HCT116 (cell line): ENCODE data around the gene NR5A2. TPM values are rescaled to one million over a fixed set of nuclear protein-coding genes. Genes with fewer than 3 reads are reported as not detected.

Experiments
- ATAC-seq: fragments of 200-7000 bp; cut with Tn5 transposase; 2 replicates; pipeline ENCODE4 v1.9.1; 2020; ENCODE audit warnings: mild to moderate bottlenecking, moderate library complexity
- BruUV-seq: library from RNA; stranded (reverse); fragments of 400-500 nt; replicated peaks from 2 replicates; lab custom pipeline; 2021; lab: Mats Ljungman, UMichigan
- CTCF ChIA-PET: fragments of 300-600 bp; sonication (Branson Sonifier 250); formaldehyde crosslinking; loops from one replicate; lab custom pipeline; 2021; ENCODE audit warnings: antibody characterized with exemption; lab: Charles Lee
- POLR2A ChIA-PET: fragments of 300-600, 350-600 bp; sonication (Branson Sonifier 250); formaldehyde crosslinking; loops from one replicate; lab custom pipeline; 2021; ENCODE audit warnings: antibody characterized with exemption; lab: Charles Lee
- RAD21 ChIA-PET, 2 experiments: fragments of 300-600 bp; sonication (Branson Sonifier 250); formaldehyde crosslinking; loops; one replicate each; lab custom pipeline; 2023; ENCODE audit warnings: low total read pairs in 2 of 2; ENCODE audit not compliant: uncharacterized antibody in 2 of 2, unreplicated experiment in 2 of 2, low non-redundant PET in 1 of 2; lab: Charles Lee
- DNase-seq: peaks from one replicate; pipeline ENCODE4 v3.0.0-alpha.2; 2010; ENCODE audit warnings: low read depth, low spot score
- H2AFZ ChIP-seq: fragments of 200-600 bp; shearing (Covaris generic), sonication (generic); 2 replicates; pipeline ENCODE4 v1.6.1; 2017; ENCODE audit warnings: low read depth, mixed run types, mixed read lengths, antibody characterized with exemption, low read length; ENCODE audit not compliant: poor library complexity, severe bottlenecking
- H3K27ac ChIP-seq: 2 replicates; pipeline ENCODE4 v1.5.1; 2012; ENCODE audit warnings: low read depth, low read length
- H3K27me3 ChIP-seq: fragments of 200-600 bp; sonication (generic); 2 replicates; pipeline ENCODE4 v1.6.1; 2016; ENCODE audit warnings: mixed run types, low read length, mixed read lengths; ENCODE audit not compliant: insufficient read depth
- H3K36me3 ChIP-seq, 2 experiments: fragments of 200-500 bp in 1 of 2; fragments of 200-600 bp in 1 of 2; sonication (Bioruptor generic) in 1 of 2; sonication (generic) in 1 of 2; 2 replicates each; pipeline versions ENCODE4 v1.5.1 to v1.6.1; 2014 to 2016; ENCODE audit warnings: low read length in 2 of 2, inconsistent platforms in 1 of 2, mixed read lengths in 1 of 2, mixed run types in 1 of 2; ENCODE audit not compliant: insufficient read depth in 2 of 2, control insufficient read depth in 1 of 2
- H3K4me1 ChIP-seq, 2 experiments: fragments of 200-600 bp in 1 of 2; sonication (generic) in 1 of 2; 2 replicates each; pipeline versions ENCODE4 v1.5.1 to v1.6.1; 2012 to 2017; ENCODE audit warnings: low read length in 2 of 2, inconsistent platforms in 1 of 2, mild to moderate bottlenecking in 1 of 2, mixed read lengths in 1 of 2, mixed run types in 1 of 2, moderate library complexity in 1 of 2; ENCODE audit not compliant: insufficient read depth in 2 of 2, control insufficient read depth in 1 of 2
- H3K4me2 ChIP-seq: fragments of 200-600 bp; sonication (generic); 2 replicates; pipeline ENCODE4 v1.6.1; 2017; ENCODE audit warnings: mixed run types, low read length, mixed read lengths
- H3K4me3 ChIP-seq, 2 experiments: fragments of 200-600 bp in 1 of 2; sonication (generic) in 1 of 2; replicated peaks in 1 of 2; 2 replicates each; pipeline ENCODE4 v1.5.1; 2011 to 2016; ENCODE audit warnings: low read length in 2 of 2, control low read depth in 1 of 2, low read depth in 1 of 2, mild to moderate bottlenecking in 1 of 2, mixed read lengths in 1 of 2, mixed run types in 1 of 2
- H3K79me2 ChIP-seq: fragments of 200-600 bp; sonication (generic); 2 replicates; pipeline ENCODE4 v1.6.1; 2017; ENCODE audit warnings: mild to moderate bottlenecking, mixed run types, low read length, moderate library complexity, mixed read lengths; ENCODE audit not compliant: insufficient read depth
- H3K9ac ChIP-seq: fragments of 200-600 bp; sonication (generic); 2 replicates; pipeline ENCODE4 v1.6.1; 2016; ENCODE audit warnings: low read length, mixed read lengths
- H3K9me2 ChIP-seq: fragments of 200-600 bp; sonication (generic), shearing (Covaris generic); 2 replicates; pipeline ENCODE4 v1.6.1; 2017; ENCODE audit warnings: mixed run types, mild to moderate bottlenecking, moderate library complexity; ENCODE audit not compliant: insufficient read depth
- H3K9me3 ChIP-seq, 2 experiments: fragments of 200-500 bp in 1 of 2; fragments of 200-600 bp in 1 of 2; sonication (Bioruptor generic) in 1 of 2; sonication (generic) in 1 of 2; 2 replicates each; pipeline ENCODE4 v1.6.1; 2014 to 2017; ENCODE audit warnings: low read length in 2 of 2, mixed read lengths in 2 of 2, inconsistent platforms in 1 of 2, low read depth in 1 of 2, mild to moderate bottlenecking in 1 of 2, mixed run types in 1 of 2, moderate library complexity in 1 of 2; ENCODE audit not compliant: control insufficient read depth in 1 of 2, insufficient read depth in 1 of 2
- H4K20me1 ChIP-seq: fragments of 200-600 bp; sonication (generic), shearing (Covaris generic); 2 replicates; pipeline ENCODE4 v1.6.1; 2017; ENCODE audit warnings: mixed run types, mild to moderate bottlenecking, moderate library complexity; ENCODE audit not compliant: insufficient read depth
- CBX3 ChIP-seq: IDR thresholded peaks from 2 replicates; pipeline ENCODE4 v1.6.1; 2012; ENCODE audit warnings: low read depth
- CEBPB ChIP-seq: IDR thresholded peaks from 2 replicates; pipeline ENCODE4 v1.6.1; 2012; ENCODE audit warnings: low read depth
- CTCF ChIP-seq, 3 experiments: fragments of 200-600 bp in 1 of 3; sonication (generic) in 1 of 3; IDR thresholded peaks in 2 of 3; conservative IDR thresholded peaks in 1 of 3; 2 replicates each; pipeline ENCODE4 v1.5.1; 2012 to 2017; ENCODE audit warnings: low read depth in 2 of 3, low read length in 2 of 3, antibody characterized with exemption in 1 of 3, borderline replicate concordance in 1 of 3, control low read depth in 1 of 3, mild to moderate bottlenecking in 1 of 3, mixed read lengths in 1 of 3, mixed run types in 1 of 3, moderate library complexity in 1 of 3; ENCODE audit not compliant: insufficient read depth in 1 of 3
- EGR1 ChIP-seq: IDR thresholded peaks from 2 replicates; pipeline ENCODE4 v1.6.1; 2012; ENCODE audit warnings: low read depth
- ELF1 ChIP-seq: IDR thresholded peaks from 2 replicates; pipeline ENCODE4 v1.6.1; 2012; ENCODE audit warnings: low read depth, borderline replicate concordance
- EZH2 ChIP-seq: fragments of 200-600 bp; sonication (generic); IDR thresholded peaks from 2 replicates; pipeline ENCODE4 v1.6.1; 2017; ENCODE audit warnings: antibody characterized with exemption, mixed run types
- EZH2phosphoT487 ChIP-seq: fragments of 200-600 bp; IDR thresholded peaks from 2 replicates; pipeline ENCODE4 v1.6.1; 2018; ENCODE audit warnings: antibody characterized with exemption, borderline replicate concordance
- FOSL1 ChIP-seq: IDR thresholded peaks from 2 replicates; pipeline ENCODE4 v1.6.1; 2012; ENCODE audit warnings: low read depth
- JUND ChIP-seq: IDR thresholded peaks from 2 replicates; pipeline ENCODE4 v1.6.1; 2012
- POLR2A ChIP-seq: IDR thresholded peaks from 2 replicates; pipeline ENCODE4 v1.7.0; 2011; ENCODE audit warnings: borderline replicate concordance; ENCODE audit not compliant: insufficient read depth, insufficient read length; ENCODE audit errors: extremely low read depth
- POLR2AphosphoS5 ChIP-seq: IDR thresholded peaks from 2 replicates; pipeline ENCODE4 v1.6.1; 2011; ENCODE audit warnings: mild to moderate bottlenecking, low read depth, low read length, moderate library complexity
- RAD21 ChIP-seq: IDR thresholded peaks from 2 replicates; pipeline ENCODE4 v1.6.1; 2012; ENCODE audit warnings: low read depth, mild to moderate bottlenecking
- SIN3A ChIP-seq: IDR thresholded peaks from 2 replicates; pipeline ENCODE4 v1.6.1; 2012; ENCODE audit warnings: low read depth
- SP1 ChIP-seq: IDR thresholded peaks from 2 replicates; pipeline ENCODE4 v1.6.1; 2012; ENCODE audit warnings: low read depth
- TCF7L2 ChIP-seq: IDR thresholded peaks from 2 replicates; pipeline ENCODE4 v1.7.0; 2011; ENCODE audit warnings: borderline replicate concordance, inconsistent platforms; ENCODE audit not compliant: insufficient read depth, insufficient read length; ENCODE audit errors: extremely low read depth
- intact Hi-C: fragments of 100-400 bp; cut with micrococcal nuclease; formaldehyde crosslinking; loops from 2 replicates; pipeline ENCODE4 v1.10.0; 2022
- total RNA-seq: library from RNA; stranded (reverse); gene quantifications from one replicate; pipeline ENCODE4 v1.2.1, GENCODE V29; 2021; ENCODE audit not compliant: unreplicated experiment
- TF ChIP-seq, protein P1 (sequence below): IDR thresholded peaks from 2 replicates; pipeline ENCODE4 v1.6.1; 2011; ENCODE audit warnings: mild to moderate bottlenecking, low read length, moderate library complexity; ENCODE audit not compliant: insufficient replicate concordance; ENCODE audit errors: extremely low read depth
- TF ChIP-seq, protein P2 (sequence below): IDR thresholded peaks from 2 replicates; pipeline ENCODE4 v1.6.1; 2012; ENCODE audit warnings: low read depth

NR5A2 gene
- total RNA-seq, 1 experiment from 2014 or later, result 0.91 TPM

DNA sequence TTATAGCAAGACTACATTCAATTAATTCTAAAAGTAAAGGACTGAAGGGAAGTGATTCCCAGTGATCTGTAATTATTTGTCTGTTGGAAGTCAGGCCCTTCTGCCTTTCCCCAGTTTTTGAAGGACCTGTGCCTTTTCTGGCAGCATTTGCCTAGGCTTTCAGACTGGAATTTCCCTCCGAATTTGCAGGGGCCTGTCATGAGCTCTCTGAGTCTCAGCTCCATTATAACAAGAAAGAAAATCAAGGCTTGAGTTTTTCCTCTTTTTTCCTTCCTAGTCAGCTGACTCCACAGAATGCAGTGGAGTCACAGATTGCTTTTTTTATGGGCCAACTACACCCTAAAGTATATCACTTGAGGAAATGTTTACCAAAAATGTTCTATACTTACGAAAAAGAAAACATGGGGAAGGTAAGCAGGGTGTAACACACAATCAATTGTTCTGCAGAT lies 1.1 kb downstream of the NR5A2 start:
- Histone ChIP-seq H3K9me3 (no peaks in the 10 kb centered on the region), H3K4me2 (peak overlapping the region; percentile 87), H3K9ac (peak overlapping the region; percentile 59), H4K20me1 (no peaks in the 10 kb centered on the region), H3K27me3 (no peaks in the 10 kb centered on the region), H3K36me3 (no peaks in the 10 kb centered on the region), H3K79me2 (no peaks in the 10 kb centered on the region), H3K4me1 (peaks cover 0 to 13% of the 10 kb centered on the region in 2 experiments; a peak in 2 of 4 replicates), H3K27ac (no peak overlapping the region), H2AFZ (peak overlapping the region; percentile 96), H3K4me3 (peak overlapping the region; percentile 55 to 64), H3K9me2 (no peaks in the 10 kb centered on the region)
- ChIA-PET POLR2A (interaction anchor here (1.2 kb wide), 1 partner anchor 10 kb away, joined by 3 read pairs; no protein-coding TSS in a partner anchor), CTCF (interaction anchor here (0.9 to 1.0 kb wide), 2 partner anchors 111 to 231 kb away, joined by 4 to 5 read pairs; no protein-coding TSS in a partner anchor), RAD21 (no interaction called here)
- no peak for TF ChIP-seq TCF7L2
- TF ChIP-seq EZH2phosphoT487, result no peak
- no peak for TF ChIP-seq EGR1
- no peak for TF ChIP-seq JUND
- TF ChIP-seq SIN3A, result no peak
- TF ChIP-seq RAD21, result no peak
- TF ChIP-seq CTCF (IDR thresholded peaks at IDR 0.05 in 2 of 3, conservative IDR thresholded peaks at IDR 0.05 in 1 of 3; ENCODE audit: borderline replicate concordance in 1 of 3, insufficient read depth in 1 of 3, low read depth in 2 of 3, low read length in 2 of 3), result no peak
- TF ChIP-seq CBX3, result no peak
- no peak for TF ChIP-seq CEBPB
- no peak for TF ChIP-seq SP1
- TF ChIP-seq, protein P1, sequence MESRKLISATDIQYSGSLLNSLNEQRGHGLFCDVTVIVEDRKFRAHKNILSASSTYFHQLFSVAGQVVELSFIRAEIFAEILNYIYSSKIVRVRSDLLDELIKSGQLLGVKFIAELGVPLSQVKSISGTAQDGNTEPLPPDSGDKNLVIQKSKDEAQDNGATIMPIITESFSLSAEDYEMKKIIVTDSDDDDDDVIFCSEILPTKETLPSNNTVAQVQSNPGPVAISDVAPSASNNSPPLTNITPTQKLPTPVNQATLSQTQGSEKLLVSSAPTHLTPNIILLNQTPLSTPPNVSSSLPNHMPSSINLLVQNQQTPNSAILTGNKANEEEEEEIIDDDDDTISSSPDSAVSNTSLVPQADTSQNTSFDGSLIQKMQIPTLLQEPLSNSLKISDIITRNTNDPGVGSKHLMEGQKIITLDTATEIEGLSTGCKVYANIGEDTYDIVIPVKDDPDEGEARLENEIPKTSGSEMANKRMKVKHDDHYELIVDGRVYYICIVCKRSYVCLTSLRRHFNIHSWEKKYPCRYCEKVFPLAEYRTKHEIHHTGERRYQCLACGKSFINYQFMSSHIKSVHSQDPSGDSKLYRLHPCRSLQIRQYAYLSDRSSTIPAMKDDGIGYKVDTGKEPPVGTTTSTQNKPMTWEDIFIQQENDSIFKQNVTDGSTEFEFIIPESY, result no peak
- no peak for TF ChIP-seq ELF1
- TF ChIP-seq EZH2, result no peak
- TF ChIP-seq FOSL1, result no peak
- TF ChIP-seq, protein P2, sequence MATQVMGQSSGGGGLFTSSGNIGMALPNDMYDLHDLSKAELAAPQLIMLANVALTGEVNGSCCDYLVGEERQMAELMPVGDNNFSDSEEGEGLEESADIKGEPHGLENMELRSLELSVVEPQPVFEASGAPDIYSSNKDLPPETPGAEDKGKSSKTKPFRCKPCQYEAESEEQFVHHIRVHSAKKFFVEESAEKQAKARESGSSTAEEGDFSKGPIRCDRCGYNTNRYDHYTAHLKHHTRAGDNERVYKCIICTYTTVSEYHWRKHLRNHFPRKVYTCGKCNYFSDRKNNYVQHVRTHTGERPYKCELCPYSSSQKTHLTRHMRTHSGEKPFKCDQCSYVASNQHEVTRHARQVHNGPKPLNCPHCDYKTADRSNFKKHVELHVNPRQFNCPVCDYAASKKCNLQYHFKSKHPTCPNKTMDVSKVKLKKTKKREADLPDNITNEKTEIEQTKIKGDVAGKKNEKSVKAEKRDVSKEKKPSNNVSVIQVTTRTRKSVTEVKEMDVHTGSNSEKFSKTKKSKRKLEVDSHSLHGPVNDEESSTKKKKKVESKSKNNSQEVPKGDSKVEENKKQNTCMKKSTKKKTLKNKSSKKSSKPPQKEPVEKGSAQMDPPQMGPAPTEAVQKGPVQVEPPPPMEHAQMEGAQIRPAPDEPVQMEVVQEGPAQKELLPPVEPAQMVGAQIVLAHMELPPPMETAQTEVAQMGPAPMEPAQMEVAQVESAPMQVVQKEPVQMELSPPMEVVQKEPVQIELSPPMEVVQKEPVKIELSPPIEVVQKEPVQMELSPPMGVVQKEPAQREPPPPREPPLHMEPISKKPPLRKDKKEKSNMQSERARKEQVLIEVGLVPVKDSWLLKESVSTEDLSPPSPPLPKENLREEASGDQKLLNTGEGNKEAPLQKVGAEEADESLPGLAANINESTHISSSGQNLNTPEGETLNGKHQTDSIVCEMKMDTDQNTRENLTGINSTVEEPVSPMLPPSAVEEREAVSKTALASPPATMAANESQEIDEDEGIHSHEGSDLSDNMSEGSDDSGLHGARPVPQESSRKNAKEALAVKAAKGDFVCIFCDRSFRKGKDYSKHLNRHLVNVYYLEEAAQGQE, result no peak
- no peak for TF ChIP-seq POLR2AphosphoS5
- no peak for TF ChIP-seq POLR2A
- ATAC-seq (peak; percentile 18; the same call in 1 of the 2 replicates), DNase-seq (no peak)
- BruUV-seq, result TSS peak; percentile 72
- intact Hi-C loops, result no loop called here
